Measurements from ENCODE around the gene HOXC4.

GRCh38 chr12:54008260-54008552, 45.4 kb upstream of the HOXC4 start:
- no peak for TF ChIP-seq EZH2phosphoT487 (IDR thresholded peaks at IDR 0.05; ENCODE audit: insufficient read depth, low read depth)
- no peak for TF ChIP-seq EZH2 (IDR thresholded peaks at IDR 0.05; ENCODE audit: insufficient read depth, poor library complexity, severe bottlenecking)

Data from GM23248 (cell line).